Measurements from ENCODE around the gene ARHGEF12.

The ARHGEF12 gene

GRCh38 chr11:120338107-120338933, 2.1 kb downstream of the ARHGEF12 start:
- Histone ChIP-seq H3K36me3 (ENCODE audit: control insufficient read depth in 1 of 2, insufficient read depth in 2 of 2, low read length in 2 of 2) (no peaks in the 10 kb centered on the region), H3K4me1 (ENCODE audit: control insufficient read depth in 1 of 2, insufficient read depth in 2 of 2, low read length in 2 of 2) (peaks cover 33 to 35% of the 10 kb centered on the region in 2 donors), H3K4me3 (ENCODE audit: low read depth in 1 of 2, low read length in 2 of 2) (peak overlapping the region; percentile 91 to 99), H3K9ac (ENCODE audit: low read depth in 1 of 2, low read length in 2 of 2) (peak overlapping the region; percentile 90 to 91), H3K27me3 (ENCODE audit: control insufficient read depth in 1 of 2, insufficient read depth in 2 of 2, low read length in 2 of 2) (peaks cover 0 to 4% of the 10 kb centered on the region in 2 donors), H3K9me3 (ENCODE audit: control insufficient read depth in 1 of 2, low read length in 2 of 2) (no peaks in the 10 kb centered on the region), H3K27ac (ENCODE audit: low read depth, low read length) (peak overlapping the region; percentile 26)

- Histone ChIP-seq H3K9ac (ENCODE audit: low read depth in 1 of 2, low read length in 2 of 2) (peak overlapping the region; percentile 30 to 64), H3K36me3 (ENCODE audit: control insufficient read depth in 1 of 2, insufficient read depth in 2 of 2, low read length in 2 of 2) (no peaks in the 10 kb centered on the region), H3K4me3 (ENCODE audit: low read depth in 1 of 2, low read length in 2 of 2) (peak overlapping the region; percentile 26 to 29), H3K27ac (ENCODE audit: low read depth, low read length) (no peak overlapping the region), H3K27me3 (ENCODE audit: control insufficient read depth in 1 of 2, insufficient read depth in 2 of 2, low read length in 2 of 2) (peaks cover 0 to 4% of the 10 kb centered on the region in 2 donors), H3K4me1 (ENCODE audit: control insufficient read depth in 1 of 2, insufficient read depth in 2 of 2, low read length in 2 of 2) (peaks cover 41 to 44% of the 10 kb centered on the region in 2 donors), H3K9me3 (ENCODE audit: control insufficient read depth in 1 of 2, low read length in 2 of 2) (no peaks in the 10 kb centered on the region)
Observed at GRCh38 chr11:120339394-120339890, 3.2 kb downstream of the ARHGEF12 start.

- Histone ChIP-seq H3K4me3 (ENCODE audit: low read depth in 1 of 2, low read length in 2 of 2) (no peak overlapping the region), H3K27ac (ENCODE audit: low read depth, low read length) (no peak overlapping the region), H3K27me3 (ENCODE audit: control insufficient read depth in 1 of 2, insufficient read depth in 2 of 2, low read length in 2 of 2) (peaks cover 0 to 4% of the 10 kb centered on the region in 2 donors), H3K36me3 (ENCODE audit: control insufficient read depth in 1 of 2, insufficient read depth in 2 of 2, low read length in 2 of 2) (no peaks in the 10 kb centered on the region), H3K9ac (ENCODE audit: low read depth in 1 of 2, low read length in 2 of 2) (no peak overlapping the region), H3K4me1 (ENCODE audit: control insufficient read depth in 1 of 2, insufficient read depth in 2 of 2, low read length in 2 of 2) (peaks cover 41 to 46% of the 10 kb centered on the region in 2 donors), H3K9me3 (ENCODE audit: control insufficient read depth in 1 of 2, low read length in 2 of 2) (no peaks in the 10 kb centered on the region)
Observed at GRCh38 chr11:120340529-120340928, 4.3 kb downstream of the ARHGEF12 start.

- H3K4me1 ChIP-seq (ENCODE audit: control insufficient read depth in 1 of 2, insufficient read depth in 2 of 2, low read length in 2 of 2): peaks cover 48 to 55% of the 10 kb centered on the region in 2 donors
- no peak overlapping the region for H3K27ac ChIP-seq (ENCODE audit: low read depth, low read length)
- no peak overlapping the region for H3K9ac ChIP-seq (ENCODE audit: low read depth in 1 of 2, low read length in 2 of 2)
- H3K9me3 ChIP-seq (ENCODE audit: control insufficient read depth in 1 of 2, low read length in 2 of 2): no peaks in the 10 kb centered on the region
- no peak overlapping the region for H3K4me3 ChIP-seq (ENCODE audit: low read depth in 1 of 2, low read length in 2 of 2)
- no peaks in the 10 kb centered on the region for H3K36me3 ChIP-seq (ENCODE audit: control insufficient read depth in 1 of 2, insufficient read depth in 2 of 2, low read length in 2 of 2)
- H3K27me3 ChIP-seq (ENCODE audit: control insufficient read depth in 1 of 2, insufficient read depth in 2 of 2, low read length in 2 of 2): peaks cover 0 to 4% of the 10 kb centered on the region in 2 donors
Observed at GRCh38 chr11:120342226-120342625, 6.0 kb downstream of the ARHGEF12 start.

GRCh38 chr11:120342678-120343077, 6.5 kb downstream of the ARHGEF12 start:
- no peak overlapping the region for H3K4me3 ChIP-seq (ENCODE audit: low read depth in 1 of 2, low read length in 2 of 2)
- no peaks in the 10 kb centered on the region for H3K9me3 ChIP-seq (ENCODE audit: control insufficient read depth in 1 of 2, low read length in 2 of 2)
- H3K36me3 ChIP-seq (ENCODE audit: control insufficient read depth in 1 of 2, insufficient read depth in 2 of 2, low read length in 2 of 2): no peaks in the 10 kb centered on the region
- no peak overlapping the region for H3K27ac ChIP-seq (ENCODE audit: low read depth, low read length)
- peaks cover 46 to 57% of the 10 kb centered on the region in 2 donors for H3K4me1 ChIP-seq (ENCODE audit: control insufficient read depth in 1 of 2, insufficient read depth in 2 of 2, low read length in 2 of 2)
- peaks cover 0 to under 1% of the 10 kb centered on the region in 2 donors for H3K27me3 ChIP-seq (ENCODE audit: control insufficient read depth in 1 of 2, insufficient read depth in 2 of 2, low read length in 2 of 2)
- no peak overlapping the region for H3K9ac ChIP-seq (ENCODE audit: low read depth in 1 of 2, low read length in 2 of 2)

GRCh38 chr11:120343429-120343828, 7.2 kb downstream of the ARHGEF12 start:
- no peaks in the 10 kb centered on the region for H3K27me3 ChIP-seq (ENCODE audit: control insufficient read depth in 1 of 2, insufficient read depth in 2 of 2, low read length in 2 of 2)
- peaks cover 41 to 53% of the 10 kb centered on the region in 2 donors for H3K4me1 ChIP-seq (ENCODE audit: control insufficient read depth in 1 of 2, insufficient read depth in 2 of 2, low read length in 2 of 2)
- no peak overlapping the region for H3K9ac ChIP-seq (ENCODE audit: low read depth in 1 of 2, low read length in 2 of 2)
- no peaks in the 10 kb centered on the region for H3K9me3 ChIP-seq (ENCODE audit: control insufficient read depth in 1 of 2, low read length in 2 of 2)
- H3K27ac ChIP-seq (ENCODE audit: low read depth, low read length): no peak overlapping the region
- no peaks in the 10 kb centered on the region for H3K36me3 ChIP-seq (ENCODE audit: control insufficient read depth in 1 of 2, insufficient read depth in 2 of 2, low read length in 2 of 2)
- no peak overlapping the region for H3K4me3 ChIP-seq (ENCODE audit: low read depth in 1 of 2, low read length in 2 of 2)

GRCh38 chr11:120344302-120345004, 8.2 kb downstream of the ARHGEF12 start:
- H3K36me3 ChIP-seq (ENCODE audit: control insufficient read depth in 1 of 2, insufficient read depth in 2 of 2, low read length in 2 of 2): no peaks in the 10 kb centered on the region
- H3K27ac ChIP-seq (ENCODE audit: low read depth, low read length): no peak overlapping the region
- H3K9me3 ChIP-seq (ENCODE audit: control insufficient read depth in 1 of 2, low read length in 2 of 2): no peaks in the 10 kb centered on the region
- H3K4me3 ChIP-seq (ENCODE audit: low read depth in 1 of 2, low read length in 2 of 2): peak overlapping the region in 1 of 2 donors; percentile 19
- H3K27me3 ChIP-seq (ENCODE audit: control insufficient read depth in 1 of 2, insufficient read depth in 2 of 2, low read length in 2 of 2): no peaks in the 10 kb centered on the region
- no peak overlapping the region for H3K9ac ChIP-seq (ENCODE audit: low read depth in 1 of 2, low read length in 2 of 2)
- peaks cover 41 to 51% of the 10 kb centered on the region in 2 donors for H3K4me1 ChIP-seq (ENCODE audit: control insufficient read depth in 1 of 2, insufficient read depth in 2 of 2, low read length in 2 of 2)

GRCh38 chr11:120346233-120346632, 10.0 kb downstream of the ARHGEF12 start:
- Histone ChIP-seq H3K9ac (ENCODE audit: low read depth in 1 of 2, low read length in 2 of 2) (no peak overlapping the region), H3K4me3 (ENCODE audit: low read depth in 1 of 2, low read length in 2 of 2) (no peak overlapping the region), H3K27me3 (ENCODE audit: control insufficient read depth in 1 of 2, insufficient read depth in 2 of 2, low read length in 2 of 2) (no peaks in the 10 kb centered on the region), H3K36me3 (ENCODE audit: control insufficient read depth in 1 of 2, insufficient read depth in 2 of 2, low read length in 2 of 2) (no peaks in the 10 kb centered on the region), H3K27ac (ENCODE audit: low read depth, low read length) (no peak overlapping the region), H3K9me3 (ENCODE audit: control insufficient read depth in 1 of 2, low read length in 2 of 2) (no peaks in the 10 kb centered on the region), H3K4me1 (ENCODE audit: control insufficient read depth in 1 of 2, insufficient read depth in 2 of 2, low read length in 2 of 2) (peaks cover 28 to 34% of the 10 kb centered on the region in 2 donors)

GRCh38 chr11:120350637-120351036, 14.4 kb downstream of the ARHGEF12 start:
- no peak overlapping the region for H3K4me3 ChIP-seq (ENCODE audit: low read depth in 1 of 2, low read length in 2 of 2)
- H3K9ac ChIP-seq (ENCODE audit: low read depth in 1 of 2, low read length in 2 of 2): no peak overlapping the region
- H3K27ac ChIP-seq (ENCODE audit: low read depth, low read length): no peak overlapping the region
- no peaks in the 10 kb centered on the region for H3K36me3 ChIP-seq (ENCODE audit: control insufficient read depth in 1 of 2, insufficient read depth in 2 of 2, low read length in 2 of 2)
- no peaks in the 10 kb centered on the region for H3K27me3 ChIP-seq (ENCODE audit: control insufficient read depth in 1 of 2, insufficient read depth in 2 of 2, low read length in 2 of 2)
- no peaks in the 10 kb centered on the region for H3K9me3 ChIP-seq (ENCODE audit: control insufficient read depth in 1 of 2, low read length in 2 of 2)
- H3K4me1 ChIP-seq (ENCODE audit: control insufficient read depth in 1 of 2, insufficient read depth in 2 of 2, low read length in 2 of 2): peaks cover 28 to 43% of the 10 kb centered on the region in 2 donors

GRCh38 chr11:120352405-120352804, 16.2 kb downstream of the ARHGEF12 start:
- Histone ChIP-seq H3K4me3 (ENCODE audit: low read depth in 1 of 2, low read length in 2 of 2) (no peak overlapping the region), H3K27me3 (ENCODE audit: control insufficient read depth in 1 of 2, insufficient read depth in 2 of 2, low read length in 2 of 2) (no peaks in the 10 kb centered on the region), H3K36me3 (ENCODE audit: control insufficient read depth in 1 of 2, insufficient read depth in 2 of 2, low read length in 2 of 2) (no peaks in the 10 kb centered on the region), H3K4me1 (ENCODE audit: control insufficient read depth in 1 of 2, insufficient read depth in 2 of 2, low read length in 2 of 2) (peaks cover 18 to 29% of the 10 kb centered on the region in 2 donors), H3K9me3 (ENCODE audit: control insufficient read depth in 1 of 2, low read length in 2 of 2) (no peaks in the 10 kb centered on the region), H3K9ac (ENCODE audit: low read depth in 1 of 2, low read length in 2 of 2) (no peak overlapping the region), H3K27ac (ENCODE audit: low read depth, low read length) (no peak overlapping the region)
